ENCODE measurements around the gene ODF2. TPM values are rescaled to one million over a fixed set of nuclear protein-coding genes. Genes with fewer than 3 reads are reported as not detected.

The ODF2 gene
- total RNA-seq, 1 experiment from 2014 or later = 36.8 TPM

DNA sequence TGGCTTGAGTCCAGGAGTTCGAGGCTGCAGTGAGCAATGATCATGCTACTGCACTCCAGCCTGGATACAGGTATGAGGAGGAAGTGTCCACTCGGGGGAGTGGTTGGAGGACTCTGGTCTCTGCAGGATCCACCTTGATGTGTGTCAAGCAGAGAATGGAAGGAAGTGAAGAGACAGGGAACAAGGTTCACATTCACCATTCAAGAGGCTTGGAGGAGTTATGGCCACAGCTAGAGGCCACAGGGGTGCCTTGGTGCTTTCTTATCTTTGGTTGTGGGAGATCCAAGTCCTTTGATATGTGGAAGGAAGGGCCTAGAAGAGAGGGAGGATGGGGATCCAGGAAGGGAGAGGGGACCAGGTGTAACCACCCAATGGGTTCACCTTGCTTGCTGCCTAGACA lies 40.5 kb upstream of the ODF2 start:
- BruUV-seq (replicated peaks) = no TSS peak
- intact Hi-C loops (cut with micrococcal nuclease; ENCODE audit: unreplicated experiment) (loop anchor here (10.0 kb wide), 1 partner anchor 120 kb away; no protein-coding TSS in a partner anchor), in situ Hi-C loops (cut with HindIII; ENCODE audit: low pct_unique_long_range_greater_than_20kb, low sequenced_read_pairs) (no loop called here)
- ChIA-PET POLR2A (no interaction called here), CTCF (no interaction called here)
- Histone ChIP-seq H3K27ac (ENCODE audit: low read length) (no peak overlapping the region), H3K4me3 (ENCODE audit: low read depth in 2 of 2, low read length in 2 of 2) (no peak overlapping the region), H3K9me3 (ENCODE audit: control insufficient read depth, insufficient read depth, low read depth, low read length) (no peaks in the 10 kb centered on the region), H3K36me3 (ENCODE audit: control insufficient read depth, insufficient read depth, low read length) (no peaks in the 10 kb centered on the region), H3K4me1 (ENCODE audit: control insufficient read depth, insufficient read depth, low read length) (peaks cover 4% of the 10 kb centered on the region), H3K27me3 (ENCODE audit: control insufficient read depth, insufficient read depth, low read length) (no peaks in the 10 kb centered on the region)
- TF ChIP-seq SIN3A (IDR thresholded peaks at IDR 0.05; ENCODE audit: borderline replicate concordance, insufficient read depth, low read depth, low read length) (no peak), TCF7L2 (IDR thresholded peaks at IDR 0.05; ENCODE audit: low read depth, low read length) (no peak), POLR2AphosphoS5 (IDR thresholded peaks at IDR 0.05; ENCODE audit: low read depth, low read length) (no peak), CTCF (IDR thresholded peaks at IDR 0.05) (no peak)
- TF ChIP-seq, protein P1, sequence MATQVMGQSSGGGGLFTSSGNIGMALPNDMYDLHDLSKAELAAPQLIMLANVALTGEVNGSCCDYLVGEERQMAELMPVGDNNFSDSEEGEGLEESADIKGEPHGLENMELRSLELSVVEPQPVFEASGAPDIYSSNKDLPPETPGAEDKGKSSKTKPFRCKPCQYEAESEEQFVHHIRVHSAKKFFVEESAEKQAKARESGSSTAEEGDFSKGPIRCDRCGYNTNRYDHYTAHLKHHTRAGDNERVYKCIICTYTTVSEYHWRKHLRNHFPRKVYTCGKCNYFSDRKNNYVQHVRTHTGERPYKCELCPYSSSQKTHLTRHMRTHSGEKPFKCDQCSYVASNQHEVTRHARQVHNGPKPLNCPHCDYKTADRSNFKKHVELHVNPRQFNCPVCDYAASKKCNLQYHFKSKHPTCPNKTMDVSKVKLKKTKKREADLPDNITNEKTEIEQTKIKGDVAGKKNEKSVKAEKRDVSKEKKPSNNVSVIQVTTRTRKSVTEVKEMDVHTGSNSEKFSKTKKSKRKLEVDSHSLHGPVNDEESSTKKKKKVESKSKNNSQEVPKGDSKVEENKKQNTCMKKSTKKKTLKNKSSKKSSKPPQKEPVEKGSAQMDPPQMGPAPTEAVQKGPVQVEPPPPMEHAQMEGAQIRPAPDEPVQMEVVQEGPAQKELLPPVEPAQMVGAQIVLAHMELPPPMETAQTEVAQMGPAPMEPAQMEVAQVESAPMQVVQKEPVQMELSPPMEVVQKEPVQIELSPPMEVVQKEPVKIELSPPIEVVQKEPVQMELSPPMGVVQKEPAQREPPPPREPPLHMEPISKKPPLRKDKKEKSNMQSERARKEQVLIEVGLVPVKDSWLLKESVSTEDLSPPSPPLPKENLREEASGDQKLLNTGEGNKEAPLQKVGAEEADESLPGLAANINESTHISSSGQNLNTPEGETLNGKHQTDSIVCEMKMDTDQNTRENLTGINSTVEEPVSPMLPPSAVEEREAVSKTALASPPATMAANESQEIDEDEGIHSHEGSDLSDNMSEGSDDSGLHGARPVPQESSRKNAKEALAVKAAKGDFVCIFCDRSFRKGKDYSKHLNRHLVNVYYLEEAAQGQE (IDR thresholded peaks at IDR 0.05; ENCODE audit: insufficient read depth in 1 of 2, low read depth in 2 of 2, low read length in 1 of 2) = no peak
- DNase-seq (ENCODE audit: low read depth, low spot score) = no peak
- no peak for ATAC-seq

GRCh38 chr9:128416014-128416413 lies 39.8 kb upstream of the ODF2 start:
- no TSS peak for BruUV-seq (replicated peaks)
- in situ Hi-C loops (cut with HindIII; ENCODE audit: low pct_unique_long_range_greater_than_20kb, low sequenced_read_pairs) (no loop called here), intact Hi-C loops (cut with micrococcal nuclease; ENCODE audit: unreplicated experiment) (loop anchor here (10.0 kb wide), 1 partner anchor 121 kb away; no protein-coding TSS in a partner anchor)
- TF ChIP-seq POLR2AphosphoS5 (IDR thresholded peaks at IDR 0.05; ENCODE audit: low read depth, low read length) (no peak), TCF7L2 (IDR thresholded peaks at IDR 0.05; ENCODE audit: low read depth, low read length) (no peak)
- ATAC-seq = no peak
- DNase-seq (ENCODE audit: low read depth, low spot score) = no peak
- Histone ChIP-seq H3K4me1 (ENCODE audit: control insufficient read depth, insufficient read depth, low read length) (peaks cover 4% of the 10 kb centered on the region), H3K27me3 (ENCODE audit: control insufficient read depth, insufficient read depth, low read length) (no peaks in the 10 kb centered on the region), H3K4me3 (ENCODE audit: low read depth in 2 of 2, low read length in 2 of 2) (no peak overlapping the region), H3K9me3 (ENCODE audit: control insufficient read depth, insufficient read depth, low read depth, low read length) (no peaks in the 10 kb centered on the region), H3K27ac (ENCODE audit: low read length) (no peak overlapping the region), H3K36me3 (ENCODE audit: control insufficient read depth, insufficient read depth, low read length) (no peaks in the 10 kb centered on the region)
- CTCF ChIA-PET = no interaction called here
- POLR2A ChIA-PET = no interaction called here

GRCh38 chr9:128416432-128417019 lies 39.3 kb upstream of the ODF2 start:
- DNase-seq (ENCODE audit: low read depth, low spot score) (no peak), ATAC-seq (no peak)
- POLR2A ChIA-PET = no interaction called here
- TF ChIP-seq SIN3A (IDR thresholded peaks at IDR 0.05; ENCODE audit: borderline replicate concordance, insufficient read depth, low read depth, low read length) (no peak), POLR2AphosphoS5 (IDR thresholded peaks at IDR 0.05; ENCODE audit: low read depth, low read length) (no peak), CTCF (IDR thresholded peaks at IDR 0.05) (no peak), TCF7L2 (IDR thresholded peaks at IDR 0.05; ENCODE audit: low read depth, low read length) (no peak)
- TF ChIP-seq, protein P1 (IDR thresholded peaks at IDR 0.05; ENCODE audit: insufficient read depth in 1 of 2, low read depth in 2 of 2, low read length in 1 of 2) = no peak
- Histone ChIP-seq H3K4me3 (ENCODE audit: low read depth in 2 of 2, low read length in 2 of 2) (no peak overlapping the region), H3K4me1 (ENCODE audit: control insufficient read depth, insufficient read depth, low read length) (peaks cover 4% of the 10 kb centered on the region), H3K36me3 (ENCODE audit: control insufficient read depth, insufficient read depth, low read length) (no peaks in the 10 kb centered on the region), H3K27me3 (ENCODE audit: control insufficient read depth, insufficient read depth, low read length) (no peaks in the 10 kb centered on the region), H3K9me3 (ENCODE audit: control insufficient read depth, insufficient read depth, low read depth, low read length) (no peaks in the 10 kb centered on the region), H3K27ac (ENCODE audit: low read length) (no peak overlapping the region)
- CTCF ChIA-PET = no interaction called here
- no TSS peak for BruUV-seq (replicated peaks)
- intact Hi-C loops (cut with micrococcal nuclease; ENCODE audit: unreplicated experiment) = loop anchor here (10.0 kb wide), 1 partner anchor 122 kb away; no protein-coding TSS in a partner anchor
- in situ Hi-C loops (cut with HindIII; ENCODE audit: low pct_unique_long_range_greater_than_20kb, low sequenced_read_pairs) = no loop called here

All from Panc1 (cell line).